Vagina (tissue), 2 donors: Measurements from ENCODE around the gene P4HA2. TPM values are rescaled to one million over a fixed set of nuclear protein-coding genes. Genes with fewer than 3 reads are reported as not detected.

Experiments
- DNase-seq, 2 donors: peaks; one replicate each; pipeline ENCODE4 v3.0.0-alpha.2; 2017; ENCODE audit errors: extremely low spot score in 2 of 2
- H3K27ac ChIP-seq: fragments of 200-600 bp; sonication (generic); one replicate; pipeline ENCODE4 v1.5.1; 2019
- H3K27me3 ChIP-seq: fragments of 200-600 bp; sonication (generic); one replicate; pipeline ENCODE4 v1.5.1; 2019
- H3K36me3 ChIP-seq, 2 donors: fragments of 200-600 bp; sonication (generic); one replicate each; pipeline ENCODE4 v1.5.1; 2017 to 2019
- H3K4me1 ChIP-seq: fragments of 200-600 bp; sonication (generic); one replicate; pipeline ENCODE4 v1.5.1; 2019
- H3K4me3 ChIP-seq, 2 donors: fragments of 200-600 bp; sonication (generic); 1 replicate in 1 of 2; 2 replicates in 1 of 2; pipeline ENCODE4 v1.5.1; 2016 to 2019
- H3K9me3 ChIP-seq: fragments of 200-600 bp; sonication (generic); one replicate; pipeline ENCODE4 v1.5.1; 2019
- CTCF ChIP-seq, 3 experiments: fragments of 450-650 bp in 2 of 3; fragments of 200-600 bp in 1 of 3; sonication (generic) in 1 of 3; IDR thresholded peaks; one replicate each; pipeline ENCODE4 v1.5.1; 2017 to 2019; ENCODE audit warnings: antibody characterized with exemption in 3 of 3, mild to moderate bottlenecking in 2 of 3, moderate library complexity in 2 of 3
- POLR2A ChIP-seq, 2 donors: fragments of 450-650 bp; IDR thresholded peaks; one replicate each; pipeline ENCODE4 v1.6.1; 2017; ENCODE audit warnings: antibody characterized with exemption in 2 of 2, mild to moderate bottlenecking in 2 of 2, moderate library complexity in 2 of 2
- POLR2AphosphoS5 ChIP-seq, 2 donors: sonication (generic); formaldehyde crosslinking; IDR thresholded peaks; one replicate each; pipeline ENCODE4 v1.9.0; 2017; ENCODE audit warnings: antibody characterized with exemption in 2 of 2, mild to moderate bottlenecking in 2 of 2, low read depth in 1 of 2; ENCODE audit not compliant: insufficient read depth in 1 of 2
- intact Hi-C: fragments of 100-400 bp; cut with DNase I; formaldehyde crosslinking; loops from one replicate; pipeline ENCODE4 v1.15.1; 2023
- total RNA-seq: library from RNA; depleted of rRNA; stranded (reverse); fragments of >200 nt; gene quantifications from one replicate; pipeline ENCODE4 v1.2.3, GENCODE V29; 2016

The P4HA2 gene
- total RNA-seq, 1 donor from 2014 or later: 42.0 TPM

GRCh38 chr5:132245593-132245992, 17.9 kb upstream of the P4HA2 start:
- Histone ChIP-seq H3K27ac (no peak overlapping the region), H3K9me3 (peaks cover 4% of the 10 kb centered on the region), H3K4me1 (no peaks in the 10 kb centered on the region), H3K4me3 (no peak overlapping the region), H3K27me3 (no peaks in the 10 kb centered on the region), H3K36me3 (no peaks in the 10 kb centered on the region)
- no peak for TF ChIP-seq CTCF (IDR thresholded peaks at IDR 0.05)
- no peak for TF ChIP-seq POLR2AphosphoS5 (IDR thresholded peaks at IDR 0.05; ENCODE audit: insufficient read depth in 1 of 2, low read depth in 1 of 2)
- TF ChIP-seq POLR2A (IDR thresholded peaks at IDR 0.05): no peak
- DNase-seq: no peak
- intact Hi-C loops: no loop called here

- DNase-seq: no peak
- TF ChIP-seq POLR2A (IDR thresholded peaks at IDR 0.05) (no peak), CTCF (IDR thresholded peaks at IDR 0.05) (no peak), POLR2AphosphoS5 (IDR thresholded peaks at IDR 0.05; ENCODE audit: insufficient read depth in 1 of 2, low read depth in 1 of 2) (no peak)
These were observed 15.8 kb upstream of the P4HA2 start for GRCh38 chr5:132243366-132243977.

GRCh38 chr5:132239776-132240175, 12.1 kb upstream of the P4HA2 start:
- Histone ChIP-seq H3K27ac (no peak overlapping the region), H3K4me3 (no peak overlapping the region), H3K27me3 (no peaks in the 10 kb centered on the region), H3K4me1 (no peaks in the 10 kb centered on the region), H3K9me3 (peaks cover 4% of the 10 kb centered on the region), H3K36me3 (no peaks in the 10 kb centered on the region)
- DNase-seq: no peak
- intact Hi-C loops: no loop called here
- no peak for TF ChIP-seq POLR2AphosphoS5 (IDR thresholded peaks at IDR 0.05; ENCODE audit: insufficient read depth in 1 of 2, low read depth in 1 of 2)
- TF ChIP-seq CTCF (IDR thresholded peaks at IDR 0.05): no peak

More at GRCh38 chr5:132243366-132243977, 15.8 kb upstream of the P4HA2 start:
- H3K27ac ChIP-seq: no peak overlapping the region
- intact Hi-C loops: no loop called here
- peaks cover 4% of the 10 kb centered on the region for H3K9me3 ChIP-seq
- no peaks in the 10 kb centered on the region for H3K36me3 ChIP-seq
- no peak overlapping the region for H3K4me3 ChIP-seq
- H3K4me1 ChIP-seq: no peaks in the 10 kb centered on the region
- no peaks in the 10 kb centered on the region for H3K27me3 ChIP-seq

- no peak for TF ChIP-seq POLR2AphosphoS5 (IDR thresholded peaks at IDR 0.05; ENCODE audit: insufficient read depth in 1 of 2, low read depth in 1 of 2)
- TF ChIP-seq POLR2A (IDR thresholded peaks at IDR 0.05): no peak
- no peak for TF ChIP-seq CTCF (IDR thresholded peaks at IDR 0.05)
- Histone ChIP-seq H3K36me3 (no peaks in the 10 kb centered on the region), H3K27me3 (no peaks in the 10 kb centered on the region), H3K9me3 (no peaks in the 10 kb centered on the region), H3K4me3 (no peak overlapping the region), H3K4me1 (no peaks in the 10 kb centered on the region), H3K27ac (no peak overlapping the region)
- intact Hi-C loops: no loop called here
- no peak for DNase-seq
These were observed 11.3 kb upstream of the P4HA2 start for GRCh38 chr5:132238901-132239500.

GRCh38 chr5:132238169-132238744, 10.6 kb upstream of the P4HA2 start:
- Histone ChIP-seq H3K27me3 (no peaks in the 10 kb centered on the region), H3K36me3 (no peaks in the 10 kb centered on the region), H3K9me3 (no peaks in the 10 kb centered on the region), H3K27ac (no peak overlapping the region), H3K4me1 (no peaks in the 10 kb centered on the region), H3K4me3 (no peak overlapping the region)
- intact Hi-C loops: no loop called here
- TF ChIP-seq CTCF (IDR thresholded peaks at IDR 0.05): peak; percentile 40 to 73 (median 73)
- no peak for TF ChIP-seq POLR2AphosphoS5 (IDR thresholded peaks at IDR 0.05; ENCODE audit: insufficient read depth in 1 of 2, low read depth in 1 of 2)
- no peak for TF ChIP-seq POLR2A (IDR thresholded peaks at IDR 0.05)
- DNase-seq: peak in 1 of 2 donors; percentile 85
